ENCODE data around the gene CRTC2.

The CRTC2 gene

GRCh38 chr1:153946622-153947241 lies 11.7 kb downstream of the CRTC2 start, which contains the start of gene DENND4B:
Gene DENND4B (minus strand): TSS chr1:153946718. CDS start chr1:153944374, 2,344 bp downstream.
- TF ChIP-seq CTCF (IDR thresholded peaks at IDR 0.05; ENCODE audit: low read depth, low read length) = peak; percentile 84
- peak; percentile 76 to 86 for DNase-seq (ENCODE audit: low read depth in 2 of 2)
- peak within 1 kb of the TSS; percentile 77 to 78 for H3K4me3 ChIP-seq (replicated peaks in 1 of 2; ENCODE audit: low read depth in 2 of 2, low read length in 2 of 2)

GRCh38 chr1:153945795-153946621 lies 12.4 kb downstream of the CRTC2 start:
- TF ChIP-seq CTCF (IDR thresholded peaks at IDR 0.05; ENCODE audit: low read depth, low read length) = no peak
- peak overlapping the region; percentile 77 to 78 for H3K4me3 ChIP-seq (replicated peaks in 1 of 2; ENCODE audit: low read depth in 2 of 2, low read length in 2 of 2)
- DNase-seq (ENCODE audit: low read depth in 2 of 2) = peak; percentile 71 to 89

GRCh38 chr1:153945131-153945794 lies 13.1 kb downstream of the CRTC2 start:
- no peak for TF ChIP-seq CTCF (IDR thresholded peaks at IDR 0.05; ENCODE audit: low read depth, low read length)
- H3K4me3 ChIP-seq (replicated peaks in 1 of 2; ENCODE audit: low read depth in 2 of 2, low read length in 2 of 2) = peak overlapping the region; percentile 77 to 78
- peak; percentile 57 to 69 for DNase-seq (ENCODE audit: low read depth in 2 of 2)

- H3K4me3 ChIP-seq (replicated peaks in 1 of 2; ENCODE audit: low read depth in 2 of 2, low read length in 2 of 2) = peak overlapping the region in 1 of 2 donors; percentile 77
- TF ChIP-seq CTCF (IDR thresholded peaks at IDR 0.05; ENCODE audit: low read depth, low read length) = no peak
- no peak for DNase-seq (ENCODE audit: low read depth in 2 of 2)
These were observed 13.6 kb downstream of the CRTC2 start for GRCh38 chr1:153944827-153945117.

- no peak overlapping the region for H3K4me3 ChIP-seq (replicated peaks in 1 of 2; ENCODE audit: low read depth in 2 of 2, low read length in 2 of 2)
- TF ChIP-seq CTCF (IDR thresholded peaks at IDR 0.05; ENCODE audit: low read depth, low read length) = no peak
- peak in 1 of 2 donors; percentile 18 for DNase-seq (ENCODE audit: low read depth in 2 of 2)
These were observed 14.2 kb downstream of the CRTC2 start for GRCh38 chr1:153944005-153944826.
